ENCODE data around the gene DLG2.
A peak's percentile ranks its signal among the peaks of the same experiment; 100 is the strongest.
"Not testable (repeated sequence)": the region's sequence is repeated elsewhere in the genome, so short reads cannot be mapped to it uniquely, and the experiment has no call there.

DLG2 gene

GRCh38 chr11:83642500-83642899 lies 1984.6 kb downstream of the DLG2 start:
- no peak for DNase-seq

- DNase-seq: no peak
Measured at GRCh38 chr11:83641511-83641910, 1985.6 kb downstream of the DLG2 start.

- DNase-seq: no peak
Measured at GRCh38 chr11:83639995-83640758, 1987.0 kb downstream of the DLG2 start.

- no peak for DNase-seq
Measured at GRCh38 chr11:83635166-83635565, 1992.0 kb downstream of the DLG2 start.

GRCh38 chr11:83630211-83630610 lies 1996.9 kb downstream of the DLG2 start:
- DNase-seq: no peak

- no peak for DNase-seq
Measured at GRCh38 chr11:83629775-83630174, 1997.4 kb downstream of the DLG2 start.

GRCh38 chr11:83628622-83629355 lies 1998.4 kb downstream of the DLG2 start:
- DNase-seq: no peak

GRCh38 chr11:83625336-83625735 lies 2001.8 kb downstream of the DLG2 start:
- no peak for DNase-seq

GRCh38 chr11:83617671-83618070 lies 2009.5 kb downstream of the DLG2 start:
- DNase-seq: no peak

- no peak for DNase-seq
Measured at GRCh38 chr11:83613767-83614121, 2013.4 kb downstream of the DLG2 start.

- DNase-seq: no peak
Measured at GRCh38 chr11:83612891-83613766, 2014.0 kb downstream of the DLG2 start.

- no peak for DNase-seq
Measured at GRCh38 chr11:83611600-83611999, 2015.5 kb downstream of the DLG2 start.

- no peak for DNase-seq
Measured at GRCh38 chr11:83611031-83611430, 2016.1 kb downstream of the DLG2 start.

GRCh38 chr11:83609191-83609590 lies 2018.0 kb downstream of the DLG2 start:
- no peak for DNase-seq

- no peak for DNase-seq
Measured at GRCh38 chr11:83608571-83608970, 2018.6 kb downstream of the DLG2 start.

GRCh38 chr11:83601914-83602527 lies 2025.1 kb downstream of the DLG2 start:
- no peak for DNase-seq

- no peak for DNase-seq
Measured at GRCh38 chr11:83601201-83601913, 2025.8 kb downstream of the DLG2 start.

GRCh38 chr11:83600661-83601060 lies 2026.5 kb downstream of the DLG2 start:
- DNase-seq: no peak

GRCh38 chr11:83599066-83599465 lies 2028.1 kb downstream of the DLG2 start:
- DNase-seq: peak; percentile 35

GRCh38 chr11:83587797-83588196 lies 2039.3 kb downstream of the DLG2 start:
- not testable (repeated sequence) for DNase-seq

GRCh38 chr11:83583757-83584366 lies 2043.3 kb downstream of the DLG2 start:
- DNase-seq: peak; percentile 51

- peak; percentile 23 for DNase-seq
Measured at GRCh38 chr11:83574519-83574918, 2052.6 kb downstream of the DLG2 start.

Data from kidney glomerular epithelial cell (primary cell).